Rectal smooth muscle tissue (tissue), 1 donor: Measurements from ENCODE around the gene OR5H1.
"Not testable (repeated sequence)": the region's sequence is repeated elsewhere in the genome, so short reads cannot be mapped to it uniquely, and the experiment has no call there.

Experiments used
- H3K27ac ChIP-seq: one replicate; pipeline ENCODE4 v1.7.0; 2013; ENCODE audit warnings: low read depth, low read length, inconsistent platforms
- H3K27me3 ChIP-seq: one replicate; pipeline ENCODE4 v1.7.0; 2013; ENCODE audit warnings: low read length; ENCODE audit not compliant: control insufficient read depth, insufficient read depth
- H3K36me3 ChIP-seq: one replicate; pipeline ENCODE4 v1.7.0; 2013; ENCODE audit warnings: low read length; ENCODE audit not compliant: control insufficient read depth, insufficient read depth
- H3K4me1 ChIP-seq: one replicate; pipeline ENCODE4 v1.7.0; 2013; ENCODE audit warnings: low read length; ENCODE audit not compliant: control insufficient read depth, insufficient read depth
- H3K4me3 ChIP-seq: one replicate; pipeline ENCODE4 v1.7.0; 2013; ENCODE audit warnings: low read length
- H3K9ac ChIP-seq: one replicate; pipeline ENCODE4 v1.7.0; 2013; ENCODE audit warnings: low read length

Gene OR5H1

DNA sequence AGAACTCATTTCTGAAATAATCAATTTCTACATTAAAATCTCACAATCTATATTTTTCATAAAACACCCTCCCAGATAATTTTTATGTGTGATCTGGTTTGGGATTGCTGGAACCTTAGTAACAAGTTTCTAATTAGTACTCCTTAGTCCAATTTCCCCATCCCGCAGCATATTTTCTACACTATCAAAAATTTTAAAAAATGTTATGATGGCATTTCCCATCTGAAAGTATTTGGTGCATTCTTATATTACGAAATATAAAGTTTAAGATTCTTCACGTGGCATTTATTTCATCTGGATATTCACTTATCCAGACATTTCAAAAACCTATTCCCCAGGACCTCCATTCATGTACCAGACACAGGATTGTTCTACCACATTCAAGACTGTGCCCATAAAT lies 18.2 kb downstream of the OR5H1 start:
- Histone ChIP-seq H3K36me3 (no peaks in the 10 kb centered on the region), H3K27ac (no peak overlapping the region), H3K4me3 (no peak overlapping the region), H3K4me1 (no peaks in the 10 kb centered on the region), H3K27me3 (no peaks in the 10 kb centered on the region), H3K9ac (no peak overlapping the region)

GRCh38 chr3:98149456-98149855 lies 18.9 kb downstream of the OR5H1 start:
- not testable (repeated sequence) for H3K4me3 ChIP-seq, H3K27ac ChIP-seq, H3K9ac ChIP-seq, H3K36me3 ChIP-seq, H3K27me3 ChIP-seq, H3K4me1 ChIP-seq

- no peak overlapping the region for H3K9ac ChIP-seq
- no peak overlapping the region for H3K4me3 ChIP-seq
- no peak overlapping the region for H3K27ac ChIP-seq
- no peaks in the 10 kb centered on the region for H3K27me3 ChIP-seq
- no peaks in the 10 kb centered on the region for H3K4me1 ChIP-seq
- no peaks in the 10 kb centered on the region for H3K36me3 ChIP-seq
Measured at GRCh38 chr3:98151241-98151640, 20.7 kb downstream of the OR5H1 start.

GRCh38 chr3:98166396-98166795 lies 35.9 kb downstream of the OR5H1 start, which contains the start of gene OR5H15:
Gene OR5H15 (plus strand): TSS chr3:98166696. CDS start chr3:98168700, 2,004 bp downstream.
- Histone ChIP-seq H3K27ac (no peak within 1 kb of the TSS), H3K4me1 (no peaks in the 10 kb centered on the region), H3K9ac (no peak within 1 kb of the TSS), H3K27me3 (no peaks in the 10 kb centered on the region), H3K36me3 (no peaks in the 10 kb centered on the region), H3K4me3 (no peak within 1 kb of the TSS)

GRCh38 chr3:98171071-98171470 lies 40.5 kb downstream of the OR5H1 start:
- no peak overlapping the region for H3K9ac ChIP-seq
- H3K4me3 ChIP-seq = no peak overlapping the region
- no peaks in the 10 kb centered on the region for H3K4me1 ChIP-seq
- H3K27me3 ChIP-seq = no peaks in the 10 kb centered on the region
- no peak overlapping the region for H3K27ac ChIP-seq
- H3K36me3 ChIP-seq = no peaks in the 10 kb centered on the region

- no peak overlapping the region for H3K27ac ChIP-seq
- H3K36me3 ChIP-seq = no peaks in the 10 kb centered on the region
- H3K4me3 ChIP-seq = no peak overlapping the region
- H3K9ac ChIP-seq = no peak overlapping the region
- no peaks in the 10 kb centered on the region for H3K4me1 ChIP-seq
- no peaks in the 10 kb centered on the region for H3K27me3 ChIP-seq
Measured at GRCh38 chr3:98172621-98173020, 42.1 kb downstream of the OR5H1 start.

- no peak overlapping the region for H3K4me3 ChIP-seq
- no peak overlapping the region for H3K27ac ChIP-seq
- no peaks in the 10 kb centered on the region for H3K36me3 ChIP-seq
- H3K9ac ChIP-seq = no peak overlapping the region
- no peaks in the 10 kb centered on the region for H3K4me1 ChIP-seq
- no peaks in the 10 kb centered on the region for H3K27me3 ChIP-seq
Measured at GRCh38 chr3:98180319-98180890, 49.9 kb downstream of the OR5H1 start.

DNA sequence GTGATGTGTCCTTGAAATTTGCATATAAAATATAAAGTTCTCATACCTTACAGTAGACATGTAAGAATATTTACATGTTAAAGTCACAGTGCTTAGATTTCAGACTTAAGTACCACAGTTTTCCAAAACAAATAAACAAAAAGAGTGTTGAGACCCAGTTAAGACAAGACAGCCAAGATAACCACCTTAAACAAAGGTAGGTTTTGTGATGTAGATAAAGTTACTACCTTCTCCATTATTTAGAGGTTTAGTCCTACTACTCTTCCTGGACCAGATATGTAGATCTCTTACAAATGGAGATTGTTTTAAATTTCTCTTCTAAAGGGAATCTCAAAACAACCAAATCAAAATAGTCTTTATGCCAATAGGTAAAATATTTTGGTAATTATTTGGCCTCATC lies 51.7 kb downstream of the OR5H1 start:
- H3K27me3 ChIP-seq = no peaks in the 10 kb centered on the region
- H3K4me3 ChIP-seq = no peak overlapping the region
- no peaks in the 10 kb centered on the region for H3K36me3 ChIP-seq
- no peak overlapping the region for H3K9ac ChIP-seq
- H3K4me1 ChIP-seq = no peaks in the 10 kb centered on the region
- H3K27ac ChIP-seq = no peak overlapping the region

DNA sequence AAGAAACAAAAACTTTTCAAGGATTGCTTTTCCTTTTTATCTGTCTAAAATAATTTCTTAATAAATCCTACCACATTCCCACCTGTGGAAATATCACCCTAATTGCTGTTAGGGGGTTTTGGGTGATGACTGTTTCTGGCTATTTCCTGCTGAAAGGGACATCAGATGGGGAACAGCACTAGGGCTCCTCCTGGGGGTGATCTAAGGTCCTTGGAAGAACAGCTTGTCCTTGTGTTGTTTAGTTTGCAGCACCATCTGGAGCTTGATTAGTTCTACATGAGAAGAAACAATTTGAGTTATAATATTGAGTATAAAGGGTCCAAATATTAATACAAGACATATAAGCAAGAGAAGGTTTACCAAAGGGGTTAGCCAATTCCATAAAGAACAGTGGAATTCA lies 54.7 kb downstream of the OR5H1 start:
- Histone ChIP-seq H3K4me1 (no peaks in the 10 kb centered on the region), H3K9ac (no peak overlapping the region), H3K27me3 (no peaks in the 10 kb centered on the region), H3K4me3 (no peak overlapping the region), H3K36me3 (no peaks in the 10 kb centered on the region), H3K27ac (no peak overlapping the region)
